Effector CD4-positive, alpha-beta T cell (primary cell): Measurements from ENCODE around the gene USP28.
"Not testable (repeated sequence)": the region's sequence is repeated elsewhere in the genome, so short reads cannot be mapped to it uniquely, and the experiment has no call there.

Source experiments
- DNase-seq: peaks from one replicate; pipeline ENCODE4 v3.0.0-alpha.2; 2020

USP28 gene

GRCh38 chr11:113763040-113763439 lies 112.3 kb downstream of the USP28 start:
- DNase-seq: not testable (repeated sequence)

- no peak for DNase-seq
These were observed 115.1 kb downstream of the USP28 start for GRCh38 chr11:113760241-113760640.

GRCh38 chr11:113752932-113753331 lies 122.4 kb downstream of the USP28 start:
- DNase-seq: no peak
